SH-SY5Y (cell line): ENCODE results near the gene CBLL1.

ENCODE experiments used
- GATA2 ChIP-seq: IDR thresholded peaks from 2 replicates; pipeline ENCODE4 v1.6.1; 2011; ENCODE audit warnings: mild to moderate bottlenecking, low read depth, low read length
- GATA3 ChIP-seq: IDR thresholded peaks from 2 replicates; pipeline ENCODE4 v1.6.1; 2011; ENCODE audit warnings: low read depth, mild to moderate bottlenecking, low read length, moderate library complexity

The CBLL1 gene

DNA sequence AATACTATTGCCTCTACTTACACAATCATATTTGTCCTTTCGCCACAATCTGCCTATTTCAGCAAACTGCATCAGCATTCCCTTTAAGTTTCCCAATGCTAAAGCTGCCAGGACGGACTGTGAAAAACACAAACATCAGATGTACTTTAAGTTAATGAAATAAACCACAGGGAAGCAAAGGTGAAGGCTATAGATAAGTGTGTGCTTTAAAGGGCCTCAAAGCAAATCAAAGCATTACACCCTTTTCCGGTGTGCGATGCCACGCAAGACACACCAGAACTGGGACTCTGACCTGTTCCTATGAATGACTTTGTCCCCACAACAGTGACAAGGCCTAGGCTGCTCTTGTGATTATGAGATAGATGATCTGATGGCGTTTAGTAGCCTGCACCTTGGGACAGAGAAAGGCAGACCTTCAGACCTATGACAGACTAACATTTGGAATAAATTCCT, 35.7 kb downstream of the CBLL1 start:
- no peak for TF ChIP-seq GATA2
- TF ChIP-seq GATA3 = no peak

- TF ChIP-seq GATA2 (no peak), GATA3 (no peak)
Measured at GRCh38 chr7:107782374-107782773, 38.4 kb downstream of the CBLL1 start.

GRCh38 chr7:107783648-107784047, 39.7 kb downstream of the CBLL1 start:
- TF ChIP-seq GATA3 (no peak), GATA2 (no peak)

GRCh38 chr7:107785170-107785569, 41.2 kb downstream of the CBLL1 start:
- no peak for TF ChIP-seq GATA3
- no peak for TF ChIP-seq GATA2

DNA sequence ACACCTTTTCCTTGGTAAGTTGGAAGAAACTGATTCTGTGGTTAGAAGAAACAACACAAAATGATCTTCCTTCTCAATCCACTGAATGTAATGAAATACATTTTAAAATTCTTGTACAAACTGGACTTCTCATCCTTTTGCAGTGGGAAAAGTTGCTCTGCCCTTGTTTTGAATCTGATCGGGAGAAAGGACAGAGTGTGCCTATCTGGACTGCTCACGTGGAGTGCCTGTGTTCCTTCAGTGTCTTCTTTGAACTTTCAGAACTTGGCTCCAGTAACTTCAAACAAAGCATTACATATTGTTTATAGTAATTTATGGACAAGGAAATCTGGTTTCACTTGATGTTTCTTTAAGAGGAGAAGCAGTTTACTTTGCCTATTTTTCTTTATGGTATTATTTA, 42.0 kb downstream of the CBLL1 start:
- no peak for TF ChIP-seq GATA2
- TF ChIP-seq GATA3 = no peak

DNA sequence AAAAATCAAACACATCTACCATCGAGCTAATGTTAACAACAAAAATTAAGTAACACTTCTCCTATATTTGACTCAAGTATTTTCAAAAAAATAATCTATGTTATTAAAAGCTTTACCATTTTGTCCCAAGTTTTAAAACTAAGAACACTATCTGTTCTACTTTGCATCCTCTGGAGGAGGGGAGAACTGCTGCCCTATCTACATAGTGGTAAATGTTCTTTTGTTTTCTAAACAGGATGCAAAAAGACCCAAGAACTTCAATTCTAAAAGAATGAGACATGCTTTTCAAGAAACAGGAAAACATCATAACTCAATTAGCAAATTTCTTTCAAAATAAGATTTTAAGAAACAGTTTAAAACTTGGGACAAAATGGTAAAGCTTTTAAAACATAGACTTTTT, 44.3 kb downstream of the CBLL1 start:
- TF ChIP-seq GATA3 = no peak
- no peak for TF ChIP-seq GATA2

DNA sequence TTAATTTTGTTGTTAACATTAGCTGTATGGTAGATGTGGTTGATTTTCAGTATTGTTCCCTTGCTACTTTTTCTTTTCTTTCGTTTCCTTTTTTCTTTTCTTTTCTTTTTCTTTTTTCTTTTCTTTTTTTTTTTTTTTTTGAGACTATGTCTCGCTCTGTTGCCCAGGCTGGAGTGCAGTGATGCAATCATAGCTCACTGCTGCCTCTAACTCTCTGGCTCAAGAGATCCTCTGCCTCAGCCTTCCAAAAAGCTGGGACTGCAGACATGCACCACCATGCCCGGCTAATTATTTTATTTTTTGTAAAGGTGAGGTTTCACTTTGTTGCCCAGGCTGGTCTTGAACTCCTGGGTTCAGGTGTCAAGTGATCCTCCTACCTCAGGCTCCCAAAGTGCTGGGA, 44.7 kb downstream of the CBLL1 start:
- TF ChIP-seq GATA3 = no peak
- TF ChIP-seq GATA2 = no peak

DNA sequence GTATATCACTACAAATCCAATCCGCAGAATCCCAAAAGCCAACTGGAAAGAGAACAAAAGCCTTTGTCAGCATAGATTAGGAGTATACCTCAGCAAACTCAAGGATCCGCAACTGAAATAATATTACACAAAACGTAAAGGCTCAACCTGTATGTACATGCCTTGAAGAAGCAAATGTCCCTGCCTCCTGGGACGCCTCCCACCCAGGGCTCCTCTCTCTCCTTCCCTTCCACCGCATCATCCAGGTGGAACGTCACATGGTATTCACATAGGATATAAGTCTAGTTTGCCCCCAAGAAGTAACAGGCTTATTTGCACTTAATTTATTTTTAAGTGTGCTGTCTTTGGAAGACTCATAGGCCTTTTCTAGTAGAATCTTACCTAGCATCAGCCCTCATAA, 45.7 kb downstream of the CBLL1 start:
- TF ChIP-seq GATA2 = no peak
- TF ChIP-seq GATA3 = no peak

- TF ChIP-seq GATA2 (no peak), GATA3 (no peak)
Measured at GRCh38 chr7:107792364-107792763, 48.4 kb downstream of the CBLL1 start.

DNA sequence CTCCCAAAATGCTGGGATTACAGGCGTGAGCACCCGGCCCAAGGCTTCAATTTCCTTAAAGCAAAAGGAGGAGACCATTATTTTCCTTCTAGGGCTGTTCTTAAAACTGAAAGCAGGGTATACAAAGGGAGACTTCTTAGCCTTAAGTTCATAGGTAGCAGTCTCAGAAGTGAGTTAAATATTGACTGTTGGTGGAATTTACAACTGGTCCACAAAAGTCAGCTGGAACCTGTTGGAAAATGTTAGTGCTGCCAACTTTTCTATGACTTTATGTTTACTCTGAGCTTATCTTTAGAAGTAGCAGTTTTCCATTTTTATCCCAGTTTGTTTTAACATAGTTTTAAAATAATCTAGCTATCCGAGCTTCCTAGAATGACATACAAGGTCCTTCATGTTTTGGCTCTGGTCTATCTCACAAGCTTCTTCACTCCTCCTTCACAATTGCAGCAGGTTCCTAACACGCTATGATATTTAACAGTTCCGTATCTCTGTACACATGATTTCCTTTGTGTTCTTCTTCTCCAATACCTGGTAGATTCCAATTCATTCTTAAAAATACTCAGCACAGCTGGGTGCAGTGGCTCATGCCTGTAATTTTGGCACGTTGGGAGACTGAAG, 55.8 kb downstream of the CBLL1 start:
- TF ChIP-seq GATA3 (no peak), GATA2 (no peak)

GRCh38 chr7:107803009-107803610, 59.2 kb downstream of the CBLL1 start, which contains the start of gene SLC26A3:
Gene SLC26A3, minus strand, starts transcription at chr7:107803223. Its CDS starts 8,714 bp downstream, at chr7:107794509.
- TF ChIP-seq GATA2 = no peak
- no peak for TF ChIP-seq GATA3

- TF ChIP-seq GATA3 (no peak), GATA2 (no peak)
Measured at GRCh38 chr7:107809179-107809578, 65.2 kb downstream of the CBLL1 start.

DNA sequence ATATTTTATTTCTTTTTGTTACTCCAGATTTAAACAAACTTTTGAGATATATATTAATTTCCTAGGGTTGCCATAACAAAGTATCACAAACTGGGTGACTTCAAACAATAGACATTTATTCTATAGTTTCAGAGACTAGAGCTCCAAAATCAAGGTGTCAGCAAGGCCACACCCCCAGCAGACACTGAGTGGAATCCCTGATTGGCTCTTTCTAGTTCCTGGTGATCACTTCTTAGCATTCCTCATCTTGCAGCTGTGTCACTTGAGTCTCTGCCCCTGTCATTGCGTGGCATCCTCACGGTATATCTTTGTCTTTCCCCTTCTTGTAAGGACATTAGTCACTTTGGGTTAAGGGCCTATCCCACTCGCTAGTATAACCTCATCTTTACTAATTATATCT, 66.7 kb downstream of the CBLL1 start:
- no peak for TF ChIP-seq GATA3
- TF ChIP-seq GATA2 = no peak
